HUES6 (cell line): ENCODE data around the gene MAMDC4.

ENCODE experiments used
- H3K27ac ChIP-seq: 2 replicates; pipeline ENCODE4 v1.7.0; 2013; ENCODE audit warnings: low read depth, mild to moderate bottlenecking, low read length, inconsistent platforms
- H3K27me3 ChIP-seq: 2 replicates; pipeline ENCODE4 v1.6.1; 2013; ENCODE audit warnings: low read length; ENCODE audit not compliant: control insufficient read depth, insufficient read depth
- H3K36me3 ChIP-seq: 2 replicates; pipeline ENCODE4 v1.6.1; 2013; ENCODE audit warnings: low read length; ENCODE audit not compliant: control insufficient read depth, insufficient read depth
- H3K4me1 ChIP-seq: 2 replicates; pipeline ENCODE4 v1.6.1; 2013; ENCODE audit warnings: low read length; ENCODE audit not compliant: control insufficient read depth, insufficient read depth
- H3K4me3 ChIP-seq: 2 replicates; pipeline ENCODE4 v1.5.1; 2013; ENCODE audit warnings: low read depth, low read length
- H3K9ac ChIP-seq: one replicate; pipeline ENCODE4 v1.6.1; 2013; ENCODE audit warnings: mild to moderate bottlenecking, low read length
- H3K9me3 ChIP-seq: 2 replicates; pipeline ENCODE4 v1.6.1; 2013; ENCODE audit warnings: low read depth, low read length; ENCODE audit not compliant: control insufficient read depth, insufficient read depth

Gene MAMDC4

GRCh38 chr9:136808806-136809158 lies 43.4 kb upstream of the MAMDC4 start:
- Histone ChIP-seq H3K4me3 (peak overlapping the region; percentile 90), H3K9ac (peak overlapping the region; percentile 93), H3K36me3 (peaks cover 44% of the 10 kb centered on the region), H3K9me3 (no peaks in the 10 kb centered on the region), H3K27ac (peak overlapping the region; percentile 42; the same call in 1 of the 2 replicates), H3K4me1 (peaks cover 21% of the 10 kb centered on the region; the same call in 1 of the 2 replicates), H3K27me3 (no peaks in the 10 kb centered on the region)

GRCh38 chr9:136814725-136815421 lies 37.3 kb upstream of the MAMDC4 start:
- no peak overlapping the region for H3K9ac ChIP-seq
- peaks cover 42% of the 10 kb centered on the region for H3K36me3 ChIP-seq
- no peaks in the 10 kb centered on the region for H3K27me3 ChIP-seq
- H3K27ac ChIP-seq, result no peak overlapping the region
- no peak overlapping the region for H3K4me3 ChIP-seq
- H3K4me1 ChIP-seq, result peaks cover 4% of the 10 kb centered on the region; the same call in 1 of the 2 replicates
- no peaks in the 10 kb centered on the region for H3K9me3 ChIP-seq

- Histone ChIP-seq H3K4me1 (no peaks in the 10 kb centered on the region), H3K27ac (no peak overlapping the region), H3K9ac (no peak overlapping the region), H3K27me3 (no peaks in the 10 kb centered on the region), H3K9me3 (no peaks in the 10 kb centered on the region), H3K4me3 (no peak overlapping the region), H3K36me3 (peaks cover 37% of the 10 kb centered on the region)
Observed at GRCh38 chr9:136815422-136815782, 36.7 kb upstream of the MAMDC4 start.

- H3K4me1 ChIP-seq, result peaks cover 8% of the 10 kb centered on the region; the same call in 1 of the 2 replicates
- peaks cover 35% of the 10 kb centered on the region for H3K36me3 ChIP-seq
- H3K9ac ChIP-seq, result peak overlapping the region; percentile 80
- no peaks in the 10 kb centered on the region for H3K9me3 ChIP-seq
- H3K27me3 ChIP-seq, result no peaks in the 10 kb centered on the region
- H3K4me3 ChIP-seq, result peak overlapping the region; percentile 55
- H3K27ac ChIP-seq, result no peak overlapping the region
Observed at GRCh38 chr9:136820971-136821825, 30.9 kb upstream of the MAMDC4 start.

- Histone ChIP-seq H3K9ac (no peak overlapping the region), H3K4me3 (peak overlapping the region; percentile 55), H3K4me1 (peaks cover 8% of the 10 kb centered on the region; the same call in 1 of the 2 replicates), H3K9me3 (no peaks in the 10 kb centered on the region), H3K27me3 (no peaks in the 10 kb centered on the region), H3K27ac (no peak overlapping the region), H3K36me3 (peaks cover 40% of the 10 kb centered on the region)
Observed at GRCh38 chr9:136821826-136822544, 30.2 kb upstream of the MAMDC4 start.

GRCh38 chr9:136823136-136824046 lies 28.8 kb upstream of the MAMDC4 start:
- H3K9ac ChIP-seq, result no peak overlapping the region
- H3K9me3 ChIP-seq, result no peaks in the 10 kb centered on the region
- H3K4me3 ChIP-seq, result no peak overlapping the region
- H3K27me3 ChIP-seq, result no peaks in the 10 kb centered on the region
- peaks cover 51% of the 10 kb centered on the region for H3K36me3 ChIP-seq
- H3K27ac ChIP-seq, result no peak overlapping the region
- H3K4me1 ChIP-seq, result peaks cover 8% of the 10 kb centered on the region; the same call in 1 of the 2 replicates

GRCh38 chr9:136824496-136825225 lies 27.5 kb upstream of the MAMDC4 start:
- Histone ChIP-seq H3K9me3 (no peaks in the 10 kb centered on the region), H3K4me1 (peaks cover 8% of the 10 kb centered on the region; the same call in 1 of the 2 replicates), H3K27me3 (no peaks in the 10 kb centered on the region), H3K4me3 (no peak overlapping the region), H3K27ac (no peak overlapping the region), H3K9ac (no peak overlapping the region), H3K36me3 (peaks cover 64% of the 10 kb centered on the region)

- Histone ChIP-seq H3K27me3 (no peaks in the 10 kb centered on the region), H3K9me3 (no peaks in the 10 kb centered on the region), H3K9ac (no peak overlapping the region), H3K4me1 (peaks cover 8% of the 10 kb centered on the region; the same call in 1 of the 2 replicates), H3K27ac (no peak overlapping the region), H3K36me3 (peaks cover 73% of the 10 kb centered on the region), H3K4me3 (no peak overlapping the region)
Observed at GRCh38 chr9:136825295-136826187, 26.6 kb upstream of the MAMDC4 start.

- Histone ChIP-seq H3K9me3 (no peaks in the 10 kb centered on the region), H3K27ac (no peak overlapping the region), H3K27me3 (no peaks in the 10 kb centered on the region), H3K36me3 (peaks cover 78% of the 10 kb centered on the region), H3K9ac (no peak overlapping the region), H3K4me3 (no peak overlapping the region), H3K4me1 (peaks cover 2% of the 10 kb centered on the region; the same call in 1 of the 2 replicates)
Observed at GRCh38 chr9:136826188-136826541, 26.0 kb upstream of the MAMDC4 start.
